ENCODE data around the gene C6orf62.

DNA sequence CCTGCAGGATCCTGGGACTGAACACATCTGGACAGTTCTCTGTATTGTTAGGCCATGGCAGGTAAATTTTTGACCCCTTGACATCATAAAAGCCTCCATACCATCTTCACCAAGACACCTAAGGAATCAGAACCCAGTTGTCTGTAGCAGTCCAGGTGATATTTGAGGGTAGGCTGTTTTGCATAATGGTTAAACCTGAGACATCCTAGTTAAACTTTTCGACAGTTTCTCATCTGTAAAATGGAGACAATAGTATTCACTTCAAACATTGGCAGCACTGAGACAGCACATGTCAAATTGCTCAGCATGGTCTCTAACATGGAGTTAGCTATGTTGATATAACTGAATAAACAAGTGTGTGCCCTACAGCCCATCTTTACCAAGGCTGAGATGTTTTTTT lies 24.8 kb downstream of the C6orf62 start:
- TF ChIP-seq, protein P1, sequence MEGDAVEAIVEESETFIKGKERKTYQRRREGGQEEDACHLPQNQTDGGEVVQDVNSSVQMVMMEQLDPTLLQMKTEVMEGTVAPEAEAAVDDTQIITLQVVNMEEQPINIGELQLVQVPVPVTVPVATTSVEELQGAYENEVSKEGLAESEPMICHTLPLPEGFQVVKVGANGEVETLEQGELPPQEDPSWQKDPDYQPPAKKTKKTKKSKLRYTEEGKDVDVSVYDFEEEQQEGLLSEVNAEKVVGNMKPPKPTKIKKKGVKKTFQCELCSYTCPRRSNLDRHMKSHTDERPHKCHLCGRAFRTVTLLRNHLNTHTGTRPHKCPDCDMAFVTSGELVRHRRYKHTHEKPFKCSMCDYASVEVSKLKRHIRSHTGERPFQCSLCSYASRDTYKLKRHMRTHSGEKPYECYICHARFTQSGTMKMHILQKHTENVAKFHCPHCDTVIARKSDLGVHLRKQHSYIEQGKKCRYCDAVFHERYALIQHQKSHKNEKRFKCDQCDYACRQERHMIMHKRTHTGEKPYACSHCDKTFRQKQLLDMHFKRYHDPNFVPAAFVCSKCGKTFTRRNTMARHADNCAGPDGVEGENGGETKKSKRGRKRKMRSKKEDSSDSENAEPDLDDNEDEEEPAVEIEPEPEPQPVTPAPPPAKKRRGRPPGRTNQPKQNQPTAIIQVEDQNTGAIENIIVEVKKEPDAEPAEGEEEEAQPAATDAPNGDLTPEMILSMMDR (IDR thresholded peaks at IDR 0.05), result no peak
- no peak for TF ChIP-seq RCOR1 (IDR thresholded peaks at IDR 0.05; ENCODE audit: low read depth, low read length)

Data from A549 (cell line).